RPMI8226 (cell line): ENCODE data around the gene GLB1L3.
"Not testable (repeated sequence)": the region's sequence is repeated elsewhere in the genome, so short reads cannot be mapped to it uniquely, and the experiment has no call there.

Experiments
- DNase-seq: peaks from one replicate; pipeline ENCODE4 v3.0.0-alpha.2; 2015

The GLB1L3 gene

DNA sequence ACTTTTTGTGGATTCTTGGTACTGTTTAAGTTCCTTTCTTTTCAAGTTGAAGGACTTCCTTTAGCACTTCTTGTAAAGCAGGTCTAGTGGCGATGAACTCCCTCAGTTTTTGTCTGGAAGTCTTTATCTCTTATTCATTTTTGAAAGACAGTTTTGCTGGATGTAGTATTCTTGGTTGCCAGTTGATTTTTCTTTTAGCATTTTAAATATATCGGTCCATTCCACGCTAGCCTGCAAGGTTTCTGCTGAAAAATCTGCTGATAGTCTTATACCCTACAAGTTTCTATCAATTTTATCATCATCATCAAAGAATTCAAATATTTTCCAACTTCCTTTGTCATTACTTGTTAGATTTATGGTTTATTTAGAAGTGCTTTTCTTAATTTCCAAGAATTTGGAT lies 40.9 kb downstream of the GLB1L3 start:
- DNase-seq = no peak

DNA sequence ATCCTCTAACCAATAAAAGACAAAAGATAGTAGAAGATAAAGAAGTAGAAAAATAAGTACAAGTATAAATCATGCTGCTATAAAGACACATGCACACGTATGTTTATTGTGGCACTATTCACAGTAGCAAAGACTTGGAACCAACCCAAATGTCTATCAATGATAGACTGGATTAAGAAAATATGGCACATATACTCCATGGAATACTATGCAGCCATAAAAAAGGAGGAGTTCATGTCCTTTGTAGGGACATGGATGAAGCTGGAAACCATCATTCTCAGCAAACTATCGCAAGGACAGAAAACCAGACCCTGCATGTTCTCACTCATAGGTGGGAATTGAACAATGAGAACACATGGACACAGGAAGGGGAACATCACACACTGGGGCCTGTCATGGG lies 45.2 kb downstream of the GLB1L3 start:
- not testable (repeated sequence) for DNase-seq

DNA sequence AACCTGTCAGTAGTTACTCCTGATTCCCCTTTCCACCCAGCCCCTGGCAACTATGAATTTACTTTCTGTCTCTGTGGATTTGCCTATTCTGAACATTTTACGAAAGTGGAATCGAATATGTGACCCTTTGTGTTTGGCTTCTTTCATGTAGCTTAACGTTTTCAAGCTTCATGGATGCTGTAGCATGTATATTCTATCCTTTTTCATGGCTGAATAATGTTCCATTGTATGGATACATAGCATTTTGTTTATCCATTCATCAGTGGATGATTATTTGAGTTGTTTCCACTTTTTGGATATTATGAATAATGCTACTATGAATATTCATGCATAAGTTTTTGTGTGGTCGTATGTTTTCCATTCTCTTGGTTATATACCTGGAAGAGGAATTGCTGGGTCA lies 46.4 kb downstream of the GLB1L3 start:
- DNase-seq = no peak

DNA sequence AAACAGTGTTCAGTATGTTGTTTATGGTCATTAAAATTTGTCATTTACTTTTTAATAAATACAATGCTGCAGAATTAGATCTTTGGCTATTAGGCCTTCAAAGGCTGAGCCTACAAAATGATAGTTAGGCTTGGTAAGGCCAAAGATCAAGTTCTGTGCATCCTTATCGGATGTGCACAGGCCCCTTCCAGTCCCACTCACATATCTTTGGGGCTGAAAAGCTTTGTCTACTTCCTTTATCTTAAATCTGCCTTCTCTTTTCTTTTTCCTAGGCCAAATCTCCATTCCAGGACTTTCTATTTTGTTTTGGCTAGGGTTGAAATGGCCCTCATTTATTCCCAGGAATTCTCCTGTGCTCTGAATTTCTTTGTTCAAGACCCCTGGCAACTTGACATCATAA lies 52.3 kb downstream of the GLB1L3 start:
- DNase-seq = no peak

DNA sequence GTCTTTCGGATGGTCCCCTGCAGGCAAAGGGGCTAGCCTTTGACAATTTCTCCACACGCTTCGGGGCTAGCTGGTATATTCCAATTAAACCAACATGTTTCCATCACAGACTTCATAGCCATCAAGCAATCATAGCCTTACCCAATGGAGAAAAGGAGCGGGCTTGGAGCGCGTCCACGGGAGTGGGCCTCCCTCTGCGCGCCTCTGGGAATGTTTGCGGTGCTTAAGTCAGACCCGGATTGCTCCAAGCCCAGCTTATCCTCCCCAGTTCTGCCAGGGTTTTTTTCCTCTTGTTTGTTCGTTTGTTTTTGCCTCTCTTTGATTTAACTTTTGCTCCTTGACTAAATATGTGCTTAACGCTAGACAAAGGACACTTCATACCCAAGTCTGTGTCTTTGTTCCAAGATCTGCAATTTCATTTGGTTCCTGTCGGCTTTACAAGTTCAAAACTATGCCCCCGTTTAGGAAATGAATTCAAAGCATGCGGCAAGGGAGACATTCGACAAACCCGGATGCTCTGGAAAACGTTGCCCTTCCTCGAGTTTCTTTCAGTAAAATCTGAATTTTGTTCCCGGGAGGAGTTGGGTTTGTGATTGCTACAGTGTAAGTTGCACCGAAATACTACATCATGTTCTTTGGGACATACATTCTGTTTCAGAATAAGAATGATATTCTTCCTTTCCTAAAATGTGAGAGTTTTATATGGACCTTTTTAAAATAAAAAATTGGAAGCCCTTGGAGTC lies 54.6 kb downstream of the GLB1L3 start:
- no peak for DNase-seq

DNA sequence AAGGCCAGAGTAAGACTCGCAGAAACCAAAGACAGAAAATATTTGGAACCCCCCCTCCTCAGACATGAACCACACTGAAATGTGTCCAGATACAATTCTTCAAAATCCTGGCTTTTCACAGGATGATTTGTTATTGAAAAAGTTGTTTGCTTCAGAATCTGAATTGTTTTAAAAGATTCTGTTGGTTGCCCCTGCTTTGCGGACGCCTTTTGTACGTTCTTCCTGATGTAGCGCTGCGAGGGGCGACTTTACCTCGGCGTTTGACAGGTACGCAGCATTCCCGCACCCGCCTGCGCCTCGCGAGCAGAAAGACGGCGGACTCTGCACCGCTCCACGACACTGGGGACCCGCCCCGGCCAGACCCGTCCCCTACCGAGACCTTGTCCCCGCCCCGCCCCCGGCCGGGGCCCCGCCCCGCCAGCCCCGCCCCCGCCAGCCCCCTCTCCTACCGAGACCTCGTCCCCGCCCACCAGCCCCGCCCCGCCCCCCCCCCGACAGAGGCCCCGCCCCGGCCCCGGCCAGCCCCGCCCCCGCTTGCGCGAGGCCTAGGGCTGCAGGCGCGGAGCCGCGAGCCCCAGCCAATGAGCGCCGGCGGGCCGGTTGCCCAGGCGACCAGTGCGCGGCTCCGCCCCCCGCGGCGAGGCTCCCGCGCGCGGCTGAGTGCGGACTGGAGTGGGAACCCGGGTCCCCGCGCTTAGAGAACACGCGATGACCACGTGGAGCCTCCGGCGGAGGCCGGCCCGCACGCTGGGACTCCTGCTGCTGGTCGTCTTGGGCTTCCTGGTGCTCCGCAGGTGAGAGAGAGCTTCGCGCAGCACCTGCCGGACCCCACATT lies 55.4 kb downstream of the GLB1L3 start, which contains the start of gene GLB1L2:
TSS of gene GLB1L2 (plus strand) at position 635 of the 835 bp plus-strand sequence. CDS start at position 709, 74 bp downstream.
- peak; percentile 75 for DNase-seq

DNA sequence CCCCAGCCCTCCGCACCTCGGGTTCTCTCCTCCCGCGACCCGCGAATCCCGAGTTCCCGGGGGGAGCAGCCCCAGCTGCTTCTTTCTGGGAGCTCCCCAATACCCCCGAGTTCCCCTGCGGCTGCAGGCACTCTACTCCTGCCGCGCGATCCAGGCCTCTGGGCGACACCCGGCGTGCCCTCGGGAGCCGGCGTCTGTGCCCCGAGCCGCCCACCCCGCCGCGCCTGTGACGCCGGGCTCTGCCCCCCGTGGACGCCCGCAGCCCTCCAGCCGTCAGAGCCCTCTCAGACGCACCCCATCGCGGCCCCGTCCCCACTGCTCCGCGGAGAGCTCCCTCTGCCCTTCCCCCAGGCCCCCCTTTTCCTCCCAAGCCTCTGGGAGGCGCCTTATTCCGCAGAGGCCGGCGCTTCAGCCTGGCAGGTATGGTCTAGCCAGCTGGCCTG lies 56.0 kb downstream of the GLB1L3 start:
- DNase-seq = no peak

DNA sequence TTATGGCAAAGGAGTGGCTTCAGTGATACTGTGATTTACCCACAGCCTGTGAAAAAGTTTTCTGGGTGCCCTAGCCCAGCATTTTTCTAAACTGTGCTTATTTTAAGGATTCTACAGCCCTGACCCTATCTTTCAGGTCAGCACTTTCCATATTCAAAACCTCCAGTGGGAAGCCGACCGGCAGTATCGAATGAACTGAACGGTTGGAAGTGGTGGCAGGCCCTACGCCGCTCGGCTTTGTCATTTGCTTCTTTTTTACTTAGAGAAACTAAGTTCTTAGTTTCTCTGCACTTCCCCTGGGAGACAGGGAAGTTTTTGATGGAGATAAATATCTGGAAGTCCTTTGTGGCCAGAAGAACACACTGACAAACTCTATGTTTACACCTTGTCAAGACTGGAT lies 56.6 kb downstream of the GLB1L3 start:
- no peak for DNase-seq

DNA sequence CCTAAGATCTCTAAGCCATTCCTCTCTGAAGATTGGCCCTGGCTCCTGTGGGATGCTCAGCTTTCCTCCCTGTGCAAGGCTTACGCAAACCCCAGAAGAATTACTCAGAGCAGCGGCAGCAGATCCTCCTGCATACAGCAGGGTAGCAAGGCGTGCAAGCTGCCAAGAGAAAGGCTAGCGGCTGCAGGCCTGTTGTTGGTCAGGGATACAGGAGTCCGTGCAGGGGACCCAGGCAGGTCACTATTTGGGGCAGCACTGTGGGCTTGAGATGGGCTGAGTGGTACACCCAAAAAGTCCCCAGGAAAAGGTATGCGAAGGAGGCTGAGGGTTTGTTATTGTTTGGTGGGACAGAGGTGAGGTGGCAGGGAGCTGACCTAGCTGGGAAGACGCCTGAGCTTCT lies 57.1 kb downstream of the GLB1L3 start:
- DNase-seq = no peak

DNA sequence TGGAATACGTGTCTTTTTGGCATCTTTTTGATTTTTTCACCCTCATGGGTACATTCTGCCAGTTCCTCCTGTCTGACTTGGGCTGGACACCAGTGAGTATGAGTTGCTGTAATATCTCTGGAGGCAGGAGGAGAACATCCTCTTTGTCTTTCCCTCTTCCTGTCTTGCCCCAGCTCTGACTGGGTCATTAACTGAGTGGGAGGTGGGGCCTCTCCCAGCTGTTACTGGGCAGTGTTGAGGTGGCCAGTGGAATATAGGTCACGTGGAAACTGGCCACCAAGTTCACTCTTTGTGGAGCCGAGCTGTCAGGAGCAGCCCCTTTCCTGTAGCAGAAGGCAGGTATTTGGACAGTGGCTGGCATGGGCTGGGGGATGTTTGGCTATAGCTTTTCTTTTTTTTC lies 57.8 kb downstream of the GLB1L3 start:
- DNase-seq = no peak

DNA sequence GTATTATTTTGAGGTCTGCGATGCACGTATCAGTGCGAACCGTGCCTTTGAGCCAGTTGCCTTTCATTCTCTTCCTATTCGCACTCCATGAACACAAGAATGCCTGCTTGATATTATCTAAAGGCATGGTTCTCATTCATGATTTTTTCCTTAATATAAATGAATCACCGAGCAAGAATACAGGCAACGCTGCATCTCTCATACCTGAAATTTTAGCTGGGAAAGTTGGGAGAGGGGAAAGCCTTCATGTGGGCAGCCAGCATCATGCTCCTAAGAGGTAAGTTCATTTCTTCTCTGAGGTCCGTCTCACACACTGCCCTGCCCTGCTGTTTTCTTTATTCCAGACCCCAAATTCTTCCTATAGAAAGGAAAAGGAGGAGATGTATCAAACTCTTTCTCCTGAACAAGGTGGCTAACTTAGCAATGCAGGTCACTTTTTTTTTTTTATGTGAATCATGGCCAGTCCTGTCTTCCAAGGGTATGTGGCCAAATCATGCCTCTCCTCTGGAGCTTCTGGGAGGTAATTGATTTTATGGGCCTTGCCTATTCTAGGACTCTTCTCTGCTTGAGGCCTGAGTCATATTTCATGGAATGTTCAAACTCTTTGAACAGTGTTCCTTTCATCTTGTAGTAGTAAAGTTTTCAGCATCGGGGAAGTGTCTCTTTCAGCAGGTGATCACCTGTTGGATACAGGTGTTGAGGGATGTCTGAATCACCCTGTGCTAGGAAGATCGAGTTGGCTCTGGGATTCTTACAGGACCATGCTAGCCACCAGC lies 58.8 kb downstream of the GLB1L3 start:
- DNase-seq = no peak

DNA sequence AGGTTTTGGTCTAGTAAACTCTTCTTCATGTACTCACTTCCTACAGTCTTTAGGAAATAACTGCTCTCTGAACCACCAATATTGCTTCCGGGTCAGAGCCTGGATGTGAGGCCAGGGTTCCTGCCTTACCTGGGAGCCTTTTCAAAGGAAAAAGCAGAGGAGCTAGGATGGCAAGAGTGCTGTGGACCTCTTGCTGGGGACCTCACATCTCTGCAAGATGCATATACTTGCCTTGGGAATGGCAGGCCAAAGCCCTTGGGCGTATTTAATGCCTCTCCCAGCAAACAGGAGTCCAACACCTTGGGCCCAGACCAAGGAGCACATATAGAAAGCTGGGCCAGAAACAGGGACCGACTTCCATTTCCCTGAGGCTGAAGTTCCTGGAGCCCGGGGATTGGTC lies 60.9 kb downstream of the GLB1L3 start:
- no peak for DNase-seq

DNA sequence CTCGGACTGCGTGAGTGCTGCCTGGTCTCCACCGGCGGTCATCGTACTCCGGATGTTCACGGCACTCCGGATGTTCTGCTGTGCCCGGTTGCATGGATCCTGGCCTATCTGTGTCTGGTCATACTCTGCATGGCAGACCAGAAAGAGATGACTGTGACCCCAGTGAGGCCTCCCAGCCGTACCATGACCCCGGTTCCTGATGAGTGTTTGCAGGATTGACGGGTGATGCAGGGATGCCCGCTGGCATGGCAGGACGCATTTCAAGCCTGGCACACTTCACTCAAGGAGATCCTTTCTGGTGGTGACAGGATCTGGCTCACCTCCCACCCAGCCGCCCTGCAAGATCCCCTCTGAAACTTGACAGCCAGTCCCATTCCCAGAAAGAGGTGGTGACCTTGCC lies 61.9 kb downstream of the GLB1L3 start:
- DNase-seq = no peak

DNA sequence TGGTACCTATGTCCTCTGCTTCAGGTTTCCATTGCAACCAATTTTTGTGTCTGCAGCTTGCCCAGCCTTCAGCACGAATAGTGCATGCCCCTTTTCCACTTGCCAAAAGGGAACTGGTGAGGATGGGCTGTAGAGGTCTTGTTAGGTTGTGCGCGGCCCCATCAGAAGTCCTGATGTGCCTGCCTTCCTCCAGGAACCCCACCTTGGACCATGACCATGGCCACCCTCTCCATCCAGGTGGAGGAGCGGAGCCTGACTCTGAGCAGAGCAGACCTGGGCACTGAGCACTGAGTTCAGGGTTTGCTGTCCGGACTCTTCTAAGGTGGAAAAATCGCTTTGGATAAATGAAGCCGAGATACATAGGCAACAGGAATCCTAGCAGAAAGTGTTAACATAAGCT lies 62.5 kb downstream of the GLB1L3 start:
- DNase-seq = no peak

DNA sequence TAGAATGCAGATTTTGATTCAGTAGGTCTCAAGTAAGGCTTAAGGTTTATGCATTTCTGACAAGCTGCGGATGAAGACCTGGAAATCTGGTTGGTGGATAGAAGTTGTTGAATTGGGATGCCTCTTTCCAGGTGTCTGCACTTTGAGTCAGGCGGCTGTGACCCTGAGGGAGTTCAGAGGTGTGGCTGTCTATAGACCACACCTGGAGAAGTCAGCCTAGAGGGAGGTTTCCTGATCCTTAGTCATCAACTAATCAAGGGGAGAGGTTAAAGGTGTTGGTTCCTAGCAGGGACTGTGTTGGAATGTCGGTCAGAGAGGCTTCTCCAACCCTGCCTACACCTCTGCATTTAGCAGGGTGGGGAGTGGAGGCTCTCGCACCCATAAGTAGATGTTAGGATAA lies 63.6 kb downstream of the GLB1L3 start:
- DNase-seq = no peak

DNA sequence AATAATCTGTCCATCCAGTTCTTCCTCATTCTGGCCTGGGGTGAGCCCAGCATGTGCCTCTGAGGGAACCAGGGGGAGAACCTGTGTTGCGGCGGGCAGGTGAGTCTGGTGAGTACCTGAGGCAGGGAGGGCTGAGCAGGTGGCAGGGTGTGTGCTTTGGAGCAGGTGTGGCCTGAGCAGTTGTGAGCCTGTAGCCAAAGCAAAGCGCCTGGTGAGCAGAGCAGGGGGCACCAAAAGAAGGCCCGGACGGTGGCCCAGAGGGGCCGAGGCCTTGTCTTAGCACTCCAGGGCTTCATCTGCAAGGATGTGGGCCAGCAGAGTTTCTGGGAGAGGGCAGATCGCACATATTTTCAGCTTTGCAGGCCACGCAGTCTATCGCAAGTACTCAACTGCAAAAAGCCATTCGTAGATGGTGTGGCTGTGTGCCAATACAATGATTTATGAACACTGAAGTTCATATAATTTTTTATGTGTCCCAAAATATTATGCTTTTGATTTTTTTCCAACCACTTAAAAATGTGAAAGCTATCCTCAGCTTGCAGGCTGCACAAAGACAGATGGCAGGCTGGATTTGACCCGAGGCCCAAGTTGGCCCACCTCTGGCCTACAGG lies 64.3 kb downstream of the GLB1L3 start:
- DNase-seq = no peak

DNA sequence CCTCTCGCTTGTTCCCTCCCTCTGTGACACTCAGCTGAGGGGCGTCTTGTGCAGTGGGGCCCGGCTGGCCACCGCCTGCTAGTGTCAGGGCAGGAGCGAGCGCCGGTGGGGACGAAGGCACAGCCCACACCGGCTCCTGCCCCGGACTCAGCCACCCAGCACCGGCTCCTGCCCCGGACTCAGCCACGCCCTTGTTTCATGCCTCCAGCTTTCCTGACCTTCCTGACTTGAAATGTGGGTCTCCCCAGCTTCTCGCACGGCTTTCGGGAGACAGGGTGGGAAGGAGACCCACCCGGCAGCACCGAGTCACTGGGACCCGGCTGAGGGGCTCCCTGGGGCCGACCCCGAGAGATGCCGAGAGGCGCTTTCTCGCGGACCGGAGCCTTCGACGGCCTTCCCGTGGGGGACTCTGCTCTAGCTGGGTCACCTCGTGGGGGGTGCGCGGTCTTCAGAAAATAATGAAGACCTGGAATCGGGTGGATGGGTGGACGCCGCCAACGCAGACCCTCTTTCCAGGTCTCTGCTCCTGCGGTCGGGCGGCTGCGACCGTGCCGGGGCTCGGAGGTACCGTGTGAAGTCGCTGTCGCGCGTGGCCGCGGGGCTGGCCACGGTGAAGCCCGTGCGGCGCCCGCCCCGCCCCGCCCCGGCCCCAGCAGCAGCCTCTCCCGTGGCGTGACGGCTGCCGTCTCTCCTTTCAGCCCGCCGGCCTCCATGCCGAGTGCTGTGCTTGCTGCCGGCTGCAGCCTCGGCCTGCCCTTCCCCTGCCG lies 65.8 kb downstream of the GLB1L3 start:
- DNase-seq = no peak

DNA sequence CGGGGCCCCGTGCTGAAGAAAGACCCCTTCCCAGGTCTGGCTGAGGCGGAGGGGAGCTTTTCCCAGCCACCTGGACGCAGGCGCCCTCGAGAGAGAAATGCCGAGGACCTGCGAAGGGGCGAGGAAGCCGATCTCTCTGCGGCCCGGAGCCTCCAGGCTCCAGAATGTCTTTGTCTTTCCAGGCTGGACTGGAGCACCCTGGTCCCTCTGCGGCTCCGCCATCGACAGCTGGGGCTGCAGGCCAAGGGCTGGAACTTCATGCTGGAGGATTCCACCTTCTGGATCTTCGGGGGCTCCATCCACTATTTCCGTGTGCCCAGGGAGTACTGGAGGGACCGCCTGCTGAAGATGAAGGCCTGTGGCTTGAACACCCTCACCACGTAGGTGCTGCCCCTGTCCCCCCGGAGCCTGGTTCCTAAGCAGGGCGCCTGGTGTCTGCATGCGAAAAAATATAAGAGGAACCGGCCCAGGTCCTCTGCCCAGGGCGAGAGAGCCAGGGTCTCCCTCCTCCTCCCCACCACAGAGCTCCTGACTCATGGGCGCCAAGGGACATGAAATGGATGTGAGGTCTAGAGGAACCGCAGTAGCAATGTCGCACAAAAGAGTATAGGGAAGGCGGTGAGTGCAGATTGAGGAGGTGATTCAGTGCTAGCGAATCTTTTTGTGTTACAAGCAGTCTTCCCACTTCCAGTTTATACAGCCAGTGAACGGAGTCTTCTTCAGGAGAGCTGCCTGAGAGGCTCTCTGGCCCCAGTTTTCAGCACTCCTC lies 66.6 kb downstream of the GLB1L3 start:
- DNase-seq = no peak

DNA sequence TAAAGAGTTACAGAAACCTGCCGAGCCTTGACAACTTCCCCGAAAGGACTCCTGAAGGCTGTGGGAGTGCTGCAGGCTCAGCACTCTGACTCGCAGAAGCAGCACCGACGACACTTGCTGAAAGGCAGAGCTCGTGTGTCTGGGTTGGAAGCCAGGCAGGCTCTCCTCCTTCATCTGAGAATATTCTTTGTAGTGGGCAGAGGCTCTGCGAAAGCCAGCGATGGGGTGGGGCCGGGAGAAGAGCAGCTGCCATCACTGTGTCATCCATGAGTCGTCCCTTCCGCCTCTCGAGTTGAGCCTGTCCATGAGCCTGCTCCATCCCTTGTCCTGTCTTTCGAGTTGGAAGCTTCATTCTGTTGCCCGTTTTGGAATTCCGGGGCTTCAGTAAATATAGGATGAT lies 67.5 kb downstream of the GLB1L3 start:
- DNase-seq = no peak

DNA sequence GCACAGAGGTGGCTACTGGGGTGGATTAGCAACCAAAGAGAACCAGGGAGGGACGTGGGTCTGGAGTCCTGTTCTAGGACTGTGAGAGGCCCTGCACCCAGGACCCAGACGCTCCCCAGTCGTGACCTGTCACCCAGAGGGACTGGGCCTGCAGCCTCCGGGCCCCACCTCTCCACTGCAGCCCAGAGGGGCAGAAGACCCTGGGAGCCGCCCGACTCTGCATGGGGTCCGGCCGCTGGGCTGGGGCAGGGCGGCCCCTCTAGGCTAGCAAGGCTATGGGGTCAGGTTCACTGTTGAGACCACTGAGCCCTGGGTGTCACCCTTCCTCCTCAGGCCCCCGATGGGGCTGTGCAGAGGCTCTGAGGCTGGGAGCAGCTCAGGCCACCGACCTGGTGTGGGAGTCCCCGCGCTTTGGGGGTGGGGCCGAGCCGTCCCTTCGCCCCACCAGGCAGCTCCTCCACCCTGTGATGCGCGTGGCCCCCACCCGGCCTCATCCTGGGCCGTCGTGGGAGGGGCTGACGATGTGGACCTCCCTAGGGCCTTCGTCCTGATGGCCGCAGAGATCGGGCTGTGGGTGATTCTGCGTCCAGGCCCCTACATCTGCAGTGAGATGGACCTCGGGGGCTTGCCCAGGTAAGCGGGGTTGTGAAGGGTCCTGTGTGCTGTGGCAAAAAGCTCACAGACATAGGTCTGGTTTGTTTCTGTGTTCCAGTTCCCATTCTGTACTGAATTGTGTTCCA lies 68.5 kb downstream of the GLB1L3 start:
- not testable (repeated sequence) for DNase-seq

DNA sequence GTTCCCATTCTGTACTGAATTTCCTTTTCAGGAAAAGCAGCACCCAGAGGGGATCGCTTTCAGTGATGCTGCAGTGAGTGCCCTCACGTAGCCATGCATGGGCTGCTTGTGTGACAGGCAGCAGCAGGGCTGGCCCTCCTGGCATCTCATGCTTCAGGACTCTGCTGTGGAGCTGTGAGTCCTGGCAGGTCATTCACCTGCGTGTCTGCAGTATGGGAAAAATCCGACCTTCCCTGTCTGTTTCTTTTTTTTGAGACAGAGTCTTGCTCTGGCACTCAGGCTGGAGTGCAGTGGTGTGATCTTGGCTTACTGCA lies 69.0 kb downstream of the GLB1L3 start:
- DNase-seq = no peak
